GM21528 (cell line): ENCODE data around the gene DLGAP4.

ENCODE experiments used
- ATAC-seq: cut with Tn5 transposase; IDR thresholded peaks from one replicate; pipeline ENCODE4 v1.9.1; 2021; ENCODE audit warnings: mild to moderate bottlenecking, moderate library complexity; ENCODE audit not compliant: unreplicated experiment, low FRiP score

DLGAP4 gene

DNA sequence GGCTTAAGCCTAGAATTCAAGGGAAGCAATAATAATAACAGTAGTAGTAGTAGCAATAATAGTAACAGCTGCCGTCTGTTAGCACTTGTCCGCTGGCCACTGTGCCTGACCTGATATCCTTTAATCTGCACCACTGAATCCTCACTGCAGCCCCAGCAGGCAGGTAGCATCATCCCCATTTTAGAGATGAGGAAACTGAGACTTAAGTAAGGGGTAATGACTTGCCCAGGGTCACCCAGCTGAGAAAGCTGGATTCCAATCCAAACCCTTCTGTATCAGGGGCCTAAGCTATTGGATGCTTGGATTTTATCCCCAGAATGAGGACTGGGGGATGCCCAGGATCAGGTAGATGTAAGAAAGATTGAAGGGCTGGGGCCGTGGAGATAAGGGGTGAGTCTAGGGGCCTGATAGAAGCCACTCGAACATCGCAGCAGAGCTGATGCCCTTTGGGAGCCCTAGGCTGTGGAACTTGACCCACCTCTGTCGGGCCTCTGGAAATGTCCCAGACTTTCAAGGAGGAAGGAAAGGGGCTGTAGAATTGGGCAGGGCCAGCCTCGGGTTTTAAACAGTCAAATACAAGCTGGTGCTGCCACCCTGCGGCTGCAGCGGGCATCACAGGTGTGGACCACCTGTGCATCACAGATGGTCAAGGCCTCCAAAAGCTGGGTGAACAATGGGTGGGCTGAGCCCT lies 133.0 kb downstream of the DLGAP4 start:
- ATAC-seq = no peak

DNA sequence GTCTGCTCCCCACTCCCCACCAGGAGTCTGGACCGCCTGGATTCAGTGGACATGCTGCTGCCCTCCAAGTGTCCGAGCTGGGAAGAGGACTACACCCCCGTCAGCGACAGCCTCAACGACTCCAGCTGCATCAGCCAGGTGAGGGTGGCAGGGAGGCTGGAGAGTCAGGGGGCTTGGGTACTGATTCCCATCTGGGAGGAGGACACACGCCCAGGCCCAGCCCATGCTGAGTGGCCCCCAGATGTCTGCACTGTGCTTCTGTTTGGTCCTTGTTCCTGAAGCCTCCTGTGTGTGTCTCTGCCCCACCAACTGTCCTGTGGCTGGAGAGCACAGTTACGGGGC lies 133.6 kb downstream of the DLGAP4 start:
- no peak for ATAC-seq

DNA sequence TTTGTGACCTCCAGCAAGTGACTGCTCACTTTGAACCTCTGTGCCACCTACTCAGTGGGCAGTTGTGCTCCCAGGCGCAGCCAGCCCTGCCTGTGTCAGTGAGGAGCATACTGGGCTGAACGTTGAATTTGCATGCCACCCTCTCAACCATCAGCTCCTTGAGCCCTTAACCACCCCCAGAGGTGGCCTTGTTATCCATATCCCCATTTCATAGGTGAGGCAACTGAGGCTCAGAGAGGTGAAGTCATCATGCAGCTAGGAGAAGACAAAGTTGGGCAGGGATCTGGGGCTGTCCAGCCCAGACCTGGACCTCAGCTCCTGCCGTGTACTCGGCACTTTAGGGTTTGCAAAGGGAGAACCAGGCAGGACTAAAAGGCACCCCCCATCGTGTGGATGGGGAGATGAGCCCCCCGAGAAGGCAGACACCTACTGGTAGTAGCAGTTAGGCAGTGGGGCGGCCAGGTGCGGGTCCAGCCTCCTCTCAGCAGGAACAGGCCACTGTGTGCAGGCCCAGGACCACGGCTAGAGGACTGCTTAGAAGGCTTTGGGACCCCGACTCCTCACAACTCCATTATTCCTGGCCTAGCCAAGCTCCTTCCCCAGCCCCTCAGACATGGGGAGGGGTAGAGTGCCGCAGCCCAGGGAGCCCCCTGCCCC lies 134.4 kb downstream of the DLGAP4 start:
- no peak for ATAC-seq

- ATAC-seq = no peak
Measured at GRCh38 chr20:36441027-36441414, 134.9 kb downstream of the DLGAP4 start.

- no peak for ATAC-seq
Measured at GRCh38 chr20:36441416-36441815, 135.3 kb downstream of the DLGAP4 start.

DNA sequence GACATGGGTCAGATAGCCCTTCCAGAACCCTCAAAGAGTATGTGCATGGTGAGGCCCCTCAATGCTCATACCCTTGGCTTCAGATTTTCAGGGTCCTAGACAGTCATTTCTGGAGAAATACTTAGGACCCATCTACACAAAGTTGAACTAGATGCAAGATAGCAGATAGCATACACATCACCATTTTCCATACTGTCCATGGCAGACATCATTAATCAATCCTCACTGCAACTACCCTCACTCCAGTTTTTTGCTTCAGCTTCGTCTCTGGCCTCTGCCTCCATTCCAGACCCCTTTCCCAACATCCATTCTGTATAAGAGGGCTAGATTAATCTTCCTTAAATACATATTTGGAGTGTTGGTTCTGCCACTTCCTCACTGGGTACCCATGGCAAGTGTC lies 139.7 kb downstream of the DLGAP4 start:
- no peak for ATAC-seq

DNA sequence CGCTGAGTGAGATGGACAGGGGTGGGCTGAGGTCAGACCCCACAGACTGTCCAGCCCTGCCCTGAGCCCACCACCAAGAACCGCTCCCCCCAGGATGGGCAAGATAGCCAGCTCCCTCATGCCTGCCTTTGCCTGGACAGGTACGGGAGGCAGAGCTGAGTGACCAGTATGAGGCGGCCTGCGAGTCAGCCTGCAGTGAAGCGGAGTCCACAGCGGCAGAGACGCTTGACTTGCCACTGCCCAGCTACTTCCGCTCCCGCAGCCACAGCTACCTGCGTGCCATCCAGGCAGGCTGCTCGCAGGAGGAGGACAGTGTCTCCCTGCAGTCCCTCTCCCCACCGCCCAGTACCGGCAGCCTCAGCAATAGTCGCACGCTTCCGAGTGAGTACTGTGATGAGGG lies 140.4 kb downstream of the DLGAP4 start:
- ATAC-seq = no peak

DNA sequence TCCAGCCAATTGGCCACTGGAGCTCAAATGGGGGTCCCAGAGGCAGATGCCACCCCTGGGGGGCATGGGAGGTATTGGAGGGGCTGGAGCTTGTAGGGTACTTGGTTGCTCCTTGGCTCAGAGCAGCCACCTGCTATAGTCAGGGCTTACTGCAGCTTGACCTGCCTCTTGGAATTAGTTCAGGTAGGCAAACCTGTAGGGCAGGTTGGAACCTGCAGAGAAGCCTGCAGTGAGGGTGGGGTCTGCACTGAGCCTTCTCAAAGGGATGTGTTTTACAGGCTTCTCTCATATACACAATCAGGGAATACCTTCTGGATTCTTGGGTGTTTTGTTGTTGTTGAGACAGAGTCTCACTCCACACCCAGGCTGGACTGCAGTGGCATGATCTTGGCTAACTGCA lies 141.0 kb downstream of the DLGAP4 start:
- no peak for ATAC-seq

- no peak for ATAC-seq
Measured at GRCh38 chr20:36449663-36450062, 143.5 kb downstream of the DLGAP4 start.

GRCh38 chr20:36454332-36454697 lies 148.2 kb downstream of the DLGAP4 start:
- ATAC-seq = no peak

DNA sequence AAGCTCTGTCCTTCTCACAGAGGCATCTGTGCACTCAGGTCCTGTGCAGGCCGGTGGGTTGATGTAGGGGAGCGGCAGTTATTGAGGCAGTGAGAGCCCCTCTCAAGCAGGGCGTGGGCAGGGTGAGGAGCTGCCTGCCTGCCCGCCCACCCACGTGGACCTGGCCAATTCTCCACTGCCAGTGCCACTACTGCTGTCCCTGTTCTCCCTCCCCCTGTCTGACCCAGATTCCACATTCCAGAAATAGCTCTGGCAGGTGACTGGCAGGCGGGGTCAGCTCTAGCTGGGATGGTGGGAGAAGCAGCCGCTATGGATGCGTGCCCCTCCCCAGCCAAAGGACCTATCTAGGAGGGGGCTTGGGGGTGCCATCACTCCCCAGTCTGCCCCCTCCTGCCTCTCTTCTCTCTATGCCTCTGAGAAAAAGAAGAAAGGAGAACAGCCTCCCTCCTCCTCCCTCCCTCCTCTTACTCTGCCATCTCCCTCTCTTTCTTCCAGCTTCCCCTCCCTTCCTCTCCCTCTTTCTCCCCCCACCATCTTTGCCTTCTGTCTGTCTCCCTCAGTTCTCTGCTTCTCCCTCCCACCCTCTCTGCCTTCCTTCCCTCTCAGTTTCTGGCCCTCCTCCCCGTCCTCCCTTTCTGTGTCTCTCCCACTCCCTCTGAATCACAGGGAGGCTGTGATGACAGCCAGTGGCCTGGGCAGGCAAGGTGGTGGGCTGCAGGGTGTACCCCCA lies 148.7 kb downstream of the DLGAP4 start:
- no peak for ATAC-seq

DNA sequence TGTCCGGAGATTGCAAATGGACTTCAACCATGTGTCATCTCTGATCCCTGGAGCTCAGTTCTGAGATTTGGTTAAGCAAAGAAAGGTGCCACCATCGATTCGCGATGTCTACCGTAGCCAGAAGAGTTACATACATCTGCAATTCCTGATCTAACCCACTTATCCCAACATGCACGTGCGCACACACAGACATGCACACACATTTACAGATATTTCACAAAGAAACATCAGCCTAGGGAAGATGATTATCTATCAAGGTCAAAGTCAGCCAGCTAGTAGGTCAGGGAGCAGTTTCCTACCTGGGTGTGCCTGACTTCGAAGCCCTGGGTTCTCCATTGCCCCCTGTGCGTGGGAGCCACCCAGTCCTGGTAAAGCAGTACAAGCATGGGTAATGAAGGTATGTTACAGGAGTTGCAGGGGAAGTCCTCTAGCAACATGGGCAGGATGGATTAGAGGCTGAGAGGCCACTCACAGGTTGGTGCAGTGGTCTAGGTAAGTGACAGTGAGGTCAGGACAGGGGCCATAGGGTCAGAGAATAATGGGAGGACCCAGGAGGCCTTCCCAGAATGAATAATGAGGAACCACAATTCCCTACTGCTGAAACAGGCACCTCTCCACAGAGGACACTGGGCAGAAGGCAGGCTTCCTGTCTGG lies 150.0 kb downstream of the DLGAP4 start:
- no peak for ATAC-seq

DNA sequence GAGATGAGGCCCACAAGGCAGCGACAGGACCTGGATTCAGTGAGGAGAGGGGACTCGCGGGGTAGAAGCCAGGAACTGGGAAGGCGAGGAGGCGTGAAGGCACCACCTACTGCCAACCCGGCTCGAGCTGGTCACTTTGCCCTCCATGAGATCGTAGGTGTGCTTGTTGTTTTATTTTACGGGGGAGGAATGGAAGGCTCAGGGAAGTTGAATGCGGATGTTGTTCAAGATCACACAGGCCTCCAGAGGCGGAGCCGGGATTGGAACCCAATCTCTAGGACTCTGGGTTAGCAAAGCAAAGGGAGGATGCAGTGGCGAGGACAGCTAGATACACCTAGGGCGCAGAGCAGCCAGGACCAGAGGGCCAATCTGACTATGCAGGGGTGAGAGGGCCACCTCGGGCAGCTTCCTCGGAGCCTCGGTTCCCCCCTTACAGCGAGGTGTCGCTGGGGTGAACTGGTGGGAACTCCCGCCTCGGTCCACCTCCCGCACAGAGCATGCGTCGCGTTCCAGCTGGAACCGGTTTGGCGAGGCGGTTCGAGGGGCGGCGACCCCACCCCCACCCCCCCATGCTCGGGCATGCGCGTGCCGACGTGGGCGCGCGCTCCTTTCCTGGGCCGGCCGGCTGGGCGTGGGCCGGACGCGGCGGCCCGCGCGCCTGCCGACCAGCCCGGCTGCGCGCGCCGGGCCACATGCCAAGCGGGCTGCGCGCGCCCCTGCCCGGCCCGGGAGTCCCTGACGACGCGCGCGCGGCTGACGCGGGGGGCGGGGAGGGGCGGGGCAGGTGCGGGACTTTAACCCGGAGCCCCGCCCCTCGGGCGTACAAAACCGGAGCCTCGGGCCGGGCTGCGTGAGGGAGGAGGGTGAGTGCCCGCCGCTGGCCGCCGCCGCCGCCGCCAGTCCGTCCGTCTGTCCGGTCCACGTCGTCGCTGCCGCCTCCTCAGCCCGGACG lies 154.8 kb downstream of the DLGAP4 start:
- peak; percentile 48 for ATAC-seq

- peak; percentile 10 for ATAC-seq
Measured at GRCh38 chr20:36461600-36462439, 155.7 kb downstream of the DLGAP4 start.

GRCh38 chr20:36462440-36463211 lies 156.5 kb downstream of the DLGAP4 start:
- no peak for ATAC-seq

GRCh38 chr20:36463212-36464061 lies 157.3 kb downstream of the DLGAP4 start:
- ATAC-seq = no peak

DNA sequence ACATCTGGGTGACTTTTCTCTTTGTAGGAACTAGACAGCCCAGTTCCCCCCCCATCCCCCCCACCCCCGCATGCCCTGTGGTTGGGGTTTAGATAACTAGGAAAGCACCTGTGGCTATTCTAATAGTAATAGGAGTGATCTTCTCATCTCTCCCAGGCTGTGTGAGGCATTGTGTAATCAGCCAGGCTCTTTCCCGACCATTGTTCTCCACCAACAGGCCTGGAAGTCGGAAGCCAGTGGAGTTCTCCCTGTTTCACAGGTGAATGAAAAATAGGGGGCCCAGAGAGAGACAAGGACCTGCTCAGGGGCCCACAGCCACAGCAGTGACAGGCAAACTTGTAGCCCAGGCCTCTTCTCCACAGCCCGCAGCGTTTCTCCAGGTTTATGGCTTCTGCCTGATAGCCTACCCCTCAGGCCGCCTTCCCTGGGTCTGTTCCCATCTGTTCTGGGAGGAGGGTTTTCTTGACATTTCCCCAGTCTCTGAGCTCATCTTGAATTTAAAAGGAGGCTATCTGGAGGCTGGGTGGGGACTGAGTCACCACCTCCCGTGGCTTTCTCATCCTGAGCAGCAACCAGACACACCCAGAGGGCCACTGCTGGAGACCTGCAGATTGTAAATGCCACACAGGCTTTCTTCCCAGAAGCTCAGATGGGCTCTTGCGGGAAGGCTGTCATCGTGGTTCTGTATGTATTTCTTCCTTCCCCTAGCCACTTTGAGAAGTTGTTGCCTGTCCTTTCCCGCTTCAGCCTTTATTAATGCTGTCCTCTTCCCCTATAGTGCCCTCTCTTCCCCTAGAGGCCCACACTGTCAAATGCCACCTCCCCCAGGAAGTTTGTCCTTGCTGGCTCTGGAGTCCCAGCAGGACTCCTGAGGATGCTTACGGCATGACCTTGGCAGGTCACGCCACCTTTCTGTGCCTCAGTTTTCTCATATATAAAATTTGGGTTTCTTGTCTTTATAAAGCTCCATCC lies 159.3 kb downstream of the DLGAP4 start:
- ATAC-seq = no peak
